Colonic mucosa (tissue), 4 donors: Measurements from ENCODE around the gene ODF2. TPM values are rescaled to one million over a fixed set of nuclear protein-coding genes. Genes with fewer than 3 reads are reported as not detected.

ENCODE experiments used
- DNase-seq: peaks from one replicate; pipeline ENCODE4 v3.0.0-alpha.2; 2020
- H3K27ac ChIP-seq: fragments of 200-600 bp; one replicate; pipeline ENCODE4 v1.8.0; 2021
- H3K27me3 ChIP-seq: fragments of 200-600 bp; one replicate; pipeline ENCODE4 v1.8.0; 2021
- H3K36me3 ChIP-seq: fragments of 200-600 bp; one replicate; pipeline ENCODE4 v1.8.0; 2021
- H3K4me1 ChIP-seq: fragments of 200-600 bp; one replicate; pipeline ENCODE4 v1.8.0; 2021; ENCODE audit warnings: mild to moderate bottlenecking
- H3K4me3 ChIP-seq: fragments of 200-600 bp; one replicate; pipeline ENCODE4 v1.8.0; 2021
- H3K9ac ChIP-seq, 2 donors: one replicate each; pipeline ENCODE4 v1.7.0; 2013; ENCODE audit warnings: control low read depth in 2 of 2, low read depth in 2 of 2, low read length in 2 of 2
- H3K9me3 ChIP-seq: fragments of 200-600 bp; one replicate; pipeline ENCODE4 v1.8.0; 2021
- intact Hi-C: fragments of 100-400 bp; cut with DNase I; formaldehyde crosslinking; loops from one replicate; pipeline ENCODE4 v1.14.1; 2022
- total RNA-seq, 2 donors: library from RNA; stranded (reverse); fragmentation: NEBNext Ultra II Directional in 1 of 2; extraction: Animal tissue kit (Norgen Biotek cat#: 25700) in 1 of 2; gene quantifications; one replicate each; pipeline ENCODE4 v1.2.1, GENCODE V29; 2021
- TF ChIP-seq, protein P1 (sequence below): fragments of 200-600 bp; IDR thresholded peaks from one replicate; pipeline ENCODE4 v1.8.0; 2022; ENCODE audit warnings: antibody characterized with exemption, mild to moderate bottlenecking
- donor health status: healthy.
- donor health status: DM: no; HTN: no; CAD: no.
- donor health status: DM: no; HTN: no; CAD: no.

ODF2 gene
- 10 to 100 TPM; 14.9 to 36.2 TPM for total RNA-seq

- H3K27ac ChIP-seq: peak within 1 kb of the TSS; percentile 72
- no peaks in the 10 kb centered on the region for H3K27me3 ChIP-seq
- peak within 1 kb of the TSS; percentile 79 to 87 for H3K9ac ChIP-seq
- no peaks in the 10 kb centered on the region for H3K36me3 ChIP-seq
- TF ChIP-seq, protein P1, sequence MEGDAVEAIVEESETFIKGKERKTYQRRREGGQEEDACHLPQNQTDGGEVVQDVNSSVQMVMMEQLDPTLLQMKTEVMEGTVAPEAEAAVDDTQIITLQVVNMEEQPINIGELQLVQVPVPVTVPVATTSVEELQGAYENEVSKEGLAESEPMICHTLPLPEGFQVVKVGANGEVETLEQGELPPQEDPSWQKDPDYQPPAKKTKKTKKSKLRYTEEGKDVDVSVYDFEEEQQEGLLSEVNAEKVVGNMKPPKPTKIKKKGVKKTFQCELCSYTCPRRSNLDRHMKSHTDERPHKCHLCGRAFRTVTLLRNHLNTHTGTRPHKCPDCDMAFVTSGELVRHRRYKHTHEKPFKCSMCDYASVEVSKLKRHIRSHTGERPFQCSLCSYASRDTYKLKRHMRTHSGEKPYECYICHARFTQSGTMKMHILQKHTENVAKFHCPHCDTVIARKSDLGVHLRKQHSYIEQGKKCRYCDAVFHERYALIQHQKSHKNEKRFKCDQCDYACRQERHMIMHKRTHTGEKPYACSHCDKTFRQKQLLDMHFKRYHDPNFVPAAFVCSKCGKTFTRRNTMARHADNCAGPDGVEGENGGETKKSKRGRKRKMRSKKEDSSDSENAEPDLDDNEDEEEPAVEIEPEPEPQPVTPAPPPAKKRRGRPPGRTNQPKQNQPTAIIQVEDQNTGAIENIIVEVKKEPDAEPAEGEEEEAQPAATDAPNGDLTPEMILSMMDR: no peak
- no peaks in the 10 kb centered on the region for H3K4me1 ChIP-seq
- intact Hi-C loops: no loop called here
- H3K9me3 ChIP-seq: no peaks in the 10 kb centered on the region
- DNase-seq: peak; percentile 99
- H3K4me3 ChIP-seq: peak within 1 kb of the TSS; percentile 90
These were observed at the start of gene ODF2 for GRCh38 chr9:128455849-128456612. ODF2 (plus strand) TSS chr9:128456006; CDS start chr9:128456092, 86 bp downstream.

GRCh38 chr9:128406848-128407391 is 48.9 kb upstream of the ODF2 start:
- intact Hi-C loops: no loop called here
- TF ChIP-seq, protein P1: no peak
- Histone ChIP-seq H3K9ac (no peak overlapping the region), H3K4me3 (no peak overlapping the region), H3K9me3 (no peaks in the 10 kb centered on the region), H3K4me1 (no peaks in the 10 kb centered on the region), H3K36me3 (no peaks in the 10 kb centered on the region), H3K27me3 (no peaks in the 10 kb centered on the region), H3K27ac (no peak overlapping the region)
- DNase-seq: no peak

GRCh38 chr9:128408963-128409431 is 46.8 kb upstream of the ODF2 start:
- no peak overlapping the region for H3K4me3 ChIP-seq
- TF ChIP-seq, protein P1: no peak
- H3K9ac ChIP-seq: no peak overlapping the region
- H3K9me3 ChIP-seq: no peaks in the 10 kb centered on the region
- no peaks in the 10 kb centered on the region for H3K27me3 ChIP-seq
- no peak overlapping the region for H3K27ac ChIP-seq
- H3K36me3 ChIP-seq: no peaks in the 10 kb centered on the region
- H3K4me1 ChIP-seq: no peaks in the 10 kb centered on the region
- no peak for DNase-seq
- intact Hi-C loops: no loop called here

GRCh38 chr9:128409450-128409849 is 46.4 kb upstream of the ODF2 start:
- TF ChIP-seq, protein P1: no peak
- Histone ChIP-seq H3K9me3 (no peaks in the 10 kb centered on the region), H3K4me3 (no peak overlapping the region), H3K27ac (no peak overlapping the region), H3K9ac (no peak overlapping the region), H3K4me1 (no peaks in the 10 kb centered on the region), H3K36me3 (no peaks in the 10 kb centered on the region), H3K27me3 (no peaks in the 10 kb centered on the region)
- no peak for DNase-seq
- intact Hi-C loops: no loop called here

DNA sequence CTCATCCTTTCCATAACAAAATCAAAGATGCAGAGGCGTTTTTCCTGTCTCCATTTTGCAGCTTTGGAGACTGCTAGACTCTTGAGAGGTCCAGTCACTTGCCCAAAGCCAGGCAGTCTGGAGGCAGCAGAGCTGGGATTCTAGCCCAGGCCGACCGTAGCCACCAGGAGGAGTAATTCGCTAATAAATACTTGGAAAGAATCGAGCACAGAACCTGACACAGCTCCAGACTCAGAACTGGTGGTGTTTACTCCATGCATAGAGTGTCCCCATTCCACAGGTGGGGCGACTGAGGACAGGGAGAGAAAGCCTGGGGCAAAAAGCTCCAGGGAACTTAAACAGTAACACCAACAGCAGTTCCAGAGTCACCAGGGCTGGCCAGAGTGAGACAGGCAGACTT is 45.8 kb upstream of the ODF2 start:
- Histone ChIP-seq H3K4me3 (no peak overlapping the region), H3K9me3 (no peaks in the 10 kb centered on the region), H3K36me3 (no peaks in the 10 kb centered on the region), H3K4me1 (no peaks in the 10 kb centered on the region), H3K27me3 (no peaks in the 10 kb centered on the region), H3K9ac (no peak overlapping the region), H3K27ac (no peak overlapping the region)
- TF ChIP-seq, protein P1: no peak
- no peak for DNase-seq
- intact Hi-C loops: loop anchor here (5.0 to 10.0 kb wide), 2 partner anchors 48 to 115 kb away; no protein-coding TSS in a partner anchor
